Breast epithelium (tissue), 4 donors: ENCODE results near the gene COMMD1. TPM values are rescaled to one million over a fixed set of nuclear protein-coding genes. Genes with fewer than 3 reads are reported as not detected.
A peak's percentile ranks its signal among the peaks of the same experiment; 100 is the strongest.

ENCODE experiments used
- DNase-seq, 2 donors: peaks; one replicate each; pipeline ENCODE4 v3.0.0-alpha.2; 2019; ENCODE audit warnings: low spot score in 2 of 2
- H3K27ac ChIP-seq, 2 donors: fragments of 200-600 bp; sonication (generic) in 1 of 2; one replicate each; pipeline ENCODE4 v1.5.1; 2016 to 2019; ENCODE audit warnings: mild to moderate bottlenecking in 1 of 2
- H3K27me3 ChIP-seq, 2 donors: fragments of 200-600 bp; sonication (generic) in 1 of 2; one replicate each; pipeline versions ENCODE4 v1.5.1 to v1.6.0; 2017 to 2019; ENCODE audit warnings: control low read depth in 1 of 2, mild to moderate bottlenecking in 1 of 2
- H3K36me3 ChIP-seq: fragments of 200-600 bp; one replicate; pipeline ENCODE4 v1.5.1; 2019
- H3K4me1 ChIP-seq, 2 donors: fragments of 200-600 bp; sonication (generic); one replicate each; pipeline ENCODE4 v1.5.1; 2016 to 2019; ENCODE audit warnings: control low read depth in 1 of 2
- H3K4me3 ChIP-seq, 3 donors: fragments of 200-600 bp; sonication (generic); 1 replicate in 2 of 3; 2 replicates in 1 of 3; pipeline ENCODE4 v1.5.1; 2016 to 2019; ENCODE audit warnings: mild to moderate bottlenecking in 3 of 3, moderate library complexity in 2 of 3
- H3K9me3 ChIP-seq, 2 donors: fragments of 200-600 bp; sonication (generic) in 1 of 2; one replicate each; pipeline ENCODE4 v1.5.1; 2016 to 2019; ENCODE audit warnings: control low read depth in 1 of 2
- POLR2A ChIP-seq: fragments of 450-650 bp; IDR thresholded peaks from one replicate; pipeline ENCODE4 v1.6.1; 2016; ENCODE audit warnings: antibody characterized with exemption, mild to moderate bottlenecking, moderate library complexity
- POLR2AphosphoS5 ChIP-seq, 3 donors: sonication (generic); formaldehyde crosslinking; IDR thresholded peaks; one replicate each; pipeline ENCODE4 v1.6.1; 2017; ENCODE audit warnings: antibody characterized with exemption in 3 of 3
- intact Hi-C: fragments of 100-400 bp; cut with DNase I; formaldehyde crosslinking; loops from one replicate; pipeline ENCODE4 v1.15.1; 2023; ENCODE audit warnings: low total_unique reads
- total RNA-seq, 3 donors: library from RNA; depleted of rRNA; stranded (reverse); fragments of >200 nt; gene quantifications; one replicate each; pipeline ENCODE4 v1.1.0, GENCODE V29; 2016
- TF ChIP-seq, protein P1 (sequence below), 3 donors: fragments of 450-650 bp; IDR thresholded peaks; one replicate each; pipeline ENCODE4 v1.5.1; 2016 to 2017; ENCODE audit warnings: antibody characterized with exemption in 3 of 3, mild to moderate bottlenecking in 3 of 3, moderate library complexity in 3 of 3

The COMMD1 gene
- total RNA-seq, 3 donors from 2014 or later, result 38.4 to 63.8 (median 56.4) TPM

DNA sequence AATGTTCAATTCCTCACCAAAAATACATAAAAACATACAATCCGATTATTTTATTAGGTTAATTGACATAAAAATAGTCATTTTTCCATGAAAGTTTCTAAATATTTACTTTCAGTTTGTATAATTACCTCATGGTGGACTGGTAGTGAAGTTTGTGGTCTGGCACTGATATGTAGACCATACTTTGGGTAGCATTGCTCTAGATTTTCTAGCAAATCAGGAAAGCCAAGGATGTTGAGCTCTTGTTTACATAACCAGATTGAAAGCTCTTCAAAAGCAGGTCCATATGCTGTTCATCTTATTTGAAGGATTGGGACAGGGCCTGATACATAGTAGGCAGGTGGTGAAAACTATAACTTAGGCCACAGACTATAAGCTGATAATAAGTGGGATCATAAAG is 61.8 kb downstream of the COMMD1 start:
- Histone ChIP-seq H3K27ac (peak overlapping the region in 1 of 2 donors; percentile 16), H3K4me1 (no peaks in the 10 kb centered on the region), H3K27me3 (no peaks in the 10 kb centered on the region), H3K9me3 (no peaks in the 10 kb centered on the region), H3K4me3 (no peak overlapping the region), H3K36me3 (no peaks in the 10 kb centered on the region)
- no peak for DNase-seq
- intact Hi-C loops, result no loop called here
- TF ChIP-seq POLR2A (no peak), POLR2AphosphoS5 (IDR thresholded peaks at IDR 0.05) (no peak)
- TF ChIP-seq, protein P1, sequence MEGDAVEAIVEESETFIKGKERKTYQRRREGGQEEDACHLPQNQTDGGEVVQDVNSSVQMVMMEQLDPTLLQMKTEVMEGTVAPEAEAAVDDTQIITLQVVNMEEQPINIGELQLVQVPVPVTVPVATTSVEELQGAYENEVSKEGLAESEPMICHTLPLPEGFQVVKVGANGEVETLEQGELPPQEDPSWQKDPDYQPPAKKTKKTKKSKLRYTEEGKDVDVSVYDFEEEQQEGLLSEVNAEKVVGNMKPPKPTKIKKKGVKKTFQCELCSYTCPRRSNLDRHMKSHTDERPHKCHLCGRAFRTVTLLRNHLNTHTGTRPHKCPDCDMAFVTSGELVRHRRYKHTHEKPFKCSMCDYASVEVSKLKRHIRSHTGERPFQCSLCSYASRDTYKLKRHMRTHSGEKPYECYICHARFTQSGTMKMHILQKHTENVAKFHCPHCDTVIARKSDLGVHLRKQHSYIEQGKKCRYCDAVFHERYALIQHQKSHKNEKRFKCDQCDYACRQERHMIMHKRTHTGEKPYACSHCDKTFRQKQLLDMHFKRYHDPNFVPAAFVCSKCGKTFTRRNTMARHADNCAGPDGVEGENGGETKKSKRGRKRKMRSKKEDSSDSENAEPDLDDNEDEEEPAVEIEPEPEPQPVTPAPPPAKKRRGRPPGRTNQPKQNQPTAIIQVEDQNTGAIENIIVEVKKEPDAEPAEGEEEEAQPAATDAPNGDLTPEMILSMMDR (IDR thresholded peaks at IDR 0.05), result no peak

DNA sequence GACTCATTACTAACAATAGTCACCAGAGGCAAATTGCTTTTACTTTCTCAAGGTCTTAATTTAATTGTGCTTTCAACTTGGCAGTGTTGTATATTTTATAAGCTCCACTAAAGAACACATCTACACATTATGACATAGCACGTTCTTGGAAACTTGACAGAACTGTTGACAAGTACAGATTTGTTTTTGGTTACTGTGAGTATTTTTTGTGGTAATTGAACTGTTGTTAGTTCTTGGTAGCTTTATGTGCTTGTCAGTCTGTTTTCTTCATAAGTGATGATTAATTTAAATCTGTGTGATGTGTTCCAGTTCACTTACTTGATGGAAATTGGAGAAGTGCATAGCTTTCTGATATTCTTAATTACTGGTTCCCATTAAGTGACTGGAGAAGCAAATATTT is 63.9 kb downstream of the COMMD1 start:
- Histone ChIP-seq H3K27me3 (no peaks in the 10 kb centered on the region), H3K4me3 (no peak overlapping the region), H3K27ac (no peak overlapping the region), H3K36me3 (no peaks in the 10 kb centered on the region), H3K4me1 (no peaks in the 10 kb centered on the region), H3K9me3 (no peaks in the 10 kb centered on the region)
- no peak for DNase-seq
- intact Hi-C loops, result no loop called here
- TF ChIP-seq POLR2A (no peak), POLR2AphosphoS5 (IDR thresholded peaks at IDR 0.05) (no peak)
- TF ChIP-seq, protein P1 (IDR thresholded peaks at IDR 0.05), result no peak

DNA sequence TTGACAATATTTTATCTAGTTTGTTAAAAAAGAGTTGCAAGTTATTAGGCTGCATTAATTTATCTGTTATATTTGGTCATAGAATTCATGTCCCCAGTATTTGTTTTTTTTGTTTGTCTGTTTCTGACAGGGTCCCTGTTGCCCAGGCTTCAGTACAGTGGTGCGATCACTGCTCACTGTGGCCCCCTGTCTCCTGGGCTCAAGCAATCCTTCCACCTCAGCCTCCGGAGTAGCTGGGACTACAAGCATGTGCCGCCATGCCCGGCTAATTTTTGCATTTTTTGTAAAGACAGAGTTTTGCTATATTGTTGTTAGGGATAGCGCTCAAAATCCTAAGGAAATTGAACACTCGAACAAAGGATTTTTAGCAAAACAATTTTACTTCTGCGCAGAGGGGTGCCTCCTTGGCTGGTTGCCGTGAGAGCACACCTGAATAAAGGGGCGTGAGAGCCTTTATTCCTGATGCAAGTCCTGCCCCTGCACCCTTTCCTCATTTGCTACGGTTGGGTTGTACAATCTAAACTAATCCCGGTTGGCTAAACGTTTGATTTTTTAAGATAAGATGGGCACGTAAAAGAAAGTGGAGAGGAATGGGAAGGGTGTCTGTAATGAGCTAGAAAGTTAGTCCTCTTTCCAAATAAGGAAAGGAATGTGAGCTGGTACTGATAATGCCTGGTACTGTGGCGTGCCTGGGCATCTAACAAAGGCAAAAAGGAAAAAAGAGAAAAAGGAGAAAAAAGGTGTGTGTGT is 65.5 kb downstream of the COMMD1 start:
- Histone ChIP-seq H3K27ac (peak overlapping the region; percentile 63 to 80), H3K4me3 (peak overlapping the region in 2 of 3 donors; percentile 40 to 55), H3K4me1 (no peaks in the 10 kb centered on the region), H3K36me3 (no peaks in the 10 kb centered on the region), H3K9me3 (no peaks in the 10 kb centered on the region), H3K27me3 (no peaks in the 10 kb centered on the region)
- intact Hi-C loops, result no loop called here
- TF ChIP-seq, protein P1 (IDR thresholded peaks at IDR 0.05), result no peak
- TF ChIP-seq POLR2A (no peak), POLR2AphosphoS5 (IDR thresholded peaks at IDR 0.05) (no peak)
- peak in 1 of 2 donors; percentile 46 for DNase-seq

DNA sequence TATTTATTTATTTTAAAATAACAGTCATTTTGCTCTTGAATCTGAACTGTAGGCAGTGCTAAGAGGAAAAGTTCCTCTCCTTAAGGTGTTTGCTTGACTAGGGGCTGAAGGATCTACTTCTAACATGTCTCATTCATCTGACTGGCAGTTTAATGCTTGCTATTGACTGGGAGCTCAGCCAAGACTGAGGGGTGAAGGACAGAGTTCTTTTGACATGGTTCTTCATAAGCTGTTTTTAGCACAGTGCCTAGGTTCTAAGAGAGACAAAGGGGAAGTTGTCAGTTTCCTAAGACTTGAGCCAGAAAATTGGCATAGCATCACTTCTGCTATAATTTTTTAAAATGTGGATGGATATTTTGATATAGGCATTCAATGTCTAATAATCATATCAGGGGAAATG is 73.0 kb downstream of the COMMD1 start:
- no peak for DNase-seq
- Histone ChIP-seq H3K36me3 (no peaks in the 10 kb centered on the region), H3K4me3 (no peak overlapping the region), H3K4me1 (no peaks in the 10 kb centered on the region), H3K27me3 (no peaks in the 10 kb centered on the region), H3K27ac (peak overlapping the region in 1 of 2 donors; percentile 25), H3K9me3 (peaks cover 0 to 16% of the 10 kb centered on the region in 2 donors)
- intact Hi-C loops, result no loop called here
- TF ChIP-seq POLR2AphosphoS5 (IDR thresholded peaks at IDR 0.05), result no peak
- no peak for TF ChIP-seq POLR2A
- TF ChIP-seq, protein P1 (IDR thresholded peaks at IDR 0.05), result no peak

DNA sequence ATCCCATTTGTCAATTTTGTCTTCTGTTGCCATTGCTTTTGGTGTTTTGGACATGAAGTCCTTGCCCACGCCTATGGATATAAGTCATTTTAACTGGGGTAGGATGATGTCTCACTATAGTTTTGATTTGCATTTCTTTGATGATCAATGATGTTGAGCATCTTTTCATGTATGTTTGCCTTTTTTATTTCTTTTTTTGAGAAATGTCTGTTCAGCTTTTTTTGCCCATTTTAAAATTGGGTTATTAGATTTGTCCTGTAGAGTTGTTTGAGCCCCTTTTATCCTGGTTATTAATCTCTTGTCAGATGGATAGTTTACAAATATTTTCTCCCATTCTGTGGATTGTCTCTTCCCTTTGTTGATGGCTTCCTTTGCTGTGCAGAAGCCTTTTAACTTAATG is 75.3 kb downstream of the COMMD1 start:
- peaks cover 0 to 16% of the 10 kb centered on the region in 2 donors for H3K9me3 ChIP-seq
- no peak for DNase-seq
- H3K4me1 ChIP-seq, result no peaks in the 10 kb centered on the region
- no peaks in the 10 kb centered on the region for H3K27me3 ChIP-seq
- intact Hi-C loops, result loop anchor here (5.0 kb wide), 1 partner anchor 87 kb away; no protein-coding TSS in a partner anchor
- TF ChIP-seq POLR2AphosphoS5 (IDR thresholded peaks at IDR 0.05), result no peak
- TF ChIP-seq, protein P1 (IDR thresholded peaks at IDR 0.05), result no peak
- no peak for TF ChIP-seq POLR2A
- H3K4me3 ChIP-seq, result no peak overlapping the region
- H3K27ac ChIP-seq, result no peak overlapping the region
- H3K36me3 ChIP-seq, result no peaks in the 10 kb centered on the region
